Measurements from ENCODE around the gene LMX1A.

The LMX1A gene

GRCh38 chr1:165287329-165287728 is 69.2 kb downstream of the LMX1A start:
- DNase-seq (ENCODE audit: low read depth): no peak
- H3K4me3 ChIP-seq (ENCODE audit: low read depth, low read length): no peak overlapping the region

- no peak overlapping the region for H3K4me3 ChIP-seq (ENCODE audit: low read depth, low read length)
- no peak for DNase-seq (ENCODE audit: low read depth)
Measured at GRCh38 chr1:165284454-165284853, 72.1 kb downstream of the LMX1A start.

GRCh38 chr1:165281207-165281901 is 75.2 kb downstream of the LMX1A start:
- DNase-seq (ENCODE audit: low read depth): no peak
- H3K4me3 ChIP-seq (ENCODE audit: low read depth, low read length): no peak overlapping the region

GRCh38 chr1:165279882-165280281 is 76.6 kb downstream of the LMX1A start:
- no peak for DNase-seq (ENCODE audit: low read depth)
- no peak overlapping the region for H3K4me3 ChIP-seq (ENCODE audit: low read depth, low read length)

- DNase-seq (ENCODE audit: low read depth): no peak
- H3K4me3 ChIP-seq (ENCODE audit: low read depth, low read length): no peak overlapping the region
Measured at GRCh38 chr1:165276314-165276713, 80.2 kb downstream of the LMX1A start.

- no peak overlapping the region for H3K4me3 ChIP-seq (ENCODE audit: low read depth, low read length)
- DNase-seq (ENCODE audit: low read depth): no peak
Measured at GRCh38 chr1:165265196-165265838, 91.2 kb downstream of the LMX1A start.

- no peak for DNase-seq (ENCODE audit: low read depth)
- no peak overlapping the region for H3K4me3 ChIP-seq (ENCODE audit: low read depth, low read length)
Measured at GRCh38 chr1:165259706-165260428, 96.6 kb downstream of the LMX1A start.

- H3K4me3 ChIP-seq (ENCODE audit: low read depth, low read length): no peak overlapping the region
Measured at GRCh38 chr1:165259236-165259635, 97.3 kb downstream of the LMX1A start.

GRCh38 chr1:165257969-165258459 is 98.5 kb downstream of the LMX1A start:
- no peak for DNase-seq (ENCODE audit: low read depth)
- H3K4me3 ChIP-seq (ENCODE audit: low read depth, low read length): no peak overlapping the region

More at GRCh38 chr1:165259236-165259635, 97.3 kb downstream of the LMX1A start:
- no peak for DNase-seq (ENCODE audit: low read depth)

GRCh38 chr1:165254896-165255625 is 101.5 kb downstream of the LMX1A start:
- H3K4me3 ChIP-seq (ENCODE audit: low read depth, low read length): no peak overlapping the region
- DNase-seq (ENCODE audit: low read depth): no peak

- no peak overlapping the region for H3K4me3 ChIP-seq (ENCODE audit: low read depth, low read length)
- no peak for DNase-seq (ENCODE audit: low read depth)
Measured at GRCh38 chr1:165254376-165254775, 102.1 kb downstream of the LMX1A start.

GRCh38 chr1:165253818-165254254 is 102.7 kb downstream of the LMX1A start:
- H3K4me3 ChIP-seq (ENCODE audit: low read depth, low read length): no peak overlapping the region
- DNase-seq (ENCODE audit: low read depth): no peak

GRCh38 chr1:165248969-165249571 is 107.4 kb downstream of the LMX1A start:
- no peak overlapping the region for H3K4me3 ChIP-seq (ENCODE audit: low read depth, low read length)
- DNase-seq (ENCODE audit: low read depth): no peak

GRCh38 chr1:165241952-165242351 is 114.6 kb downstream of the LMX1A start:
- no peak for DNase-seq (ENCODE audit: low read depth)
- no peak overlapping the region for H3K4me3 ChIP-seq (ENCODE audit: low read depth, low read length)

- no peak for DNase-seq (ENCODE audit: low read depth)
- H3K4me3 ChIP-seq (ENCODE audit: low read depth, low read length): no peak overlapping the region
Measured at GRCh38 chr1:165241321-165241720, 115.2 kb downstream of the LMX1A start.

- H3K4me3 ChIP-seq (ENCODE audit: low read depth, low read length): no peak overlapping the region
Measured at GRCh38 chr1:165240492-165240891, 116.0 kb downstream of the LMX1A start.

GRCh38 chr1:165239873-165240272 is 116.6 kb downstream of the LMX1A start:
- no peak overlapping the region for H3K4me3 ChIP-seq (ENCODE audit: low read depth, low read length)
- DNase-seq (ENCODE audit: low read depth): no peak

More at GRCh38 chr1:165240492-165240891, 116.0 kb downstream of the LMX1A start:
- DNase-seq (ENCODE audit: low read depth): no peak

GRCh38 chr1:165235777-165236291 is 120.7 kb downstream of the LMX1A start:
- DNase-seq (ENCODE audit: low read depth): no peak
- H3K4me3 ChIP-seq (ENCODE audit: low read depth, low read length): peak overlapping the region; percentile 8

- peak overlapping the region; percentile 8 for H3K4me3 ChIP-seq (ENCODE audit: low read depth, low read length)
- no peak for DNase-seq (ENCODE audit: low read depth)
Measured at GRCh38 chr1:165235155-165235776, 121.2 kb downstream of the LMX1A start.
